GM19239 (cell line): ENCODE results near the gene KCNG1.

Source experiments
- DNase-seq: peaks from one replicate; pipeline ENCODE4 v3.0.0; 2011; ENCODE audit warnings: low spot score; ENCODE audit not compliant: insufficient read length
- FAIRE-seq: peaks from 2 replicates; lab custom pipeline; 2011; peaks lifted over from hg19 to GRCh38; lab: Jason Lieb, UNC

The KCNG1 gene

DNA sequence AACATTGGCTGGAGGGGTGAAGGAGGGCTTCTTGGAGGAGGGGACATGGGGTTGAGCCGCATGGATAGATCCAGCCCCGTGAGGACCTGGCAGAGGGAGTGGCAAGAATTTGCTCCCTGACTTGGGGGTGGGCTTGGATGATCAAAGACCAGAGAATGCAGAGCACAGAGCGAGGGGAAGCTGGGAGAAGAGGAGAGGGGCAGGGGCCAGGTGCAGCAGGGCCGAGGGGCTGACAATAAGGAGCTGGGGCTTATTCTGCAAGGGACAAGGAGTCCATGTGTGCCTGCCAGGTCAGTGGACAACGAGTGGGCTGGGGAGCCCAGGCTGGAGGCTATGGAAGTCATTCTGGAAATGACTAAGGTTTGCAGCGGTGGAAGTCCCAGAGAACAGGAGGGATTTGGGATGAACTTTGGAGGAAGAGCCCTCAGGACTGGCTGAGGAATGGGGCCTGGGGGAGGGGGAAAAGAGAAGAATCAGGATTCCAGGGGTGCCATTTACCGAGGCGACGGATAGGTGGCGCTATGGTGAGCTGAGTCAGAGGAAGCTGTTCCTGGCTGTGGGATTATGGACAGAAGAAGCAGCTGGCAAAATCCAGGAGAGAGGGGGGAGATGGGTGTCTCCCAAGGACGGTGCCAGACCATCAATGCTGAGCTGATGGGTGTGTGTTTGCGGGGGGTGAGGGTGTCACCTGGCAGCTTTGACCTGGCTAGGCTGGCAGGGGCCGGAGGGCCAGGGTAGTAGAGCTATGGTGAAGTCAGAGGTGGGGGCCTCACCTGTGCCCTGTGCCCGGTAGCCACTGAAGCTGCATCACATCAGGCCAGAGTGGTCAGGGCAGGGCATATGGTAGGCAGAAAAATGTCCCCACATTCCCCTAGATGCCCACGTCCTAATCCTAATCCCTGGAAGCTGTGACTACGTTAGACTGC, 7.8 kb downstream of the KCNG1 start:
- FAIRE-seq (no peak), DNase-seq (peak; percentile 39)

DNA sequence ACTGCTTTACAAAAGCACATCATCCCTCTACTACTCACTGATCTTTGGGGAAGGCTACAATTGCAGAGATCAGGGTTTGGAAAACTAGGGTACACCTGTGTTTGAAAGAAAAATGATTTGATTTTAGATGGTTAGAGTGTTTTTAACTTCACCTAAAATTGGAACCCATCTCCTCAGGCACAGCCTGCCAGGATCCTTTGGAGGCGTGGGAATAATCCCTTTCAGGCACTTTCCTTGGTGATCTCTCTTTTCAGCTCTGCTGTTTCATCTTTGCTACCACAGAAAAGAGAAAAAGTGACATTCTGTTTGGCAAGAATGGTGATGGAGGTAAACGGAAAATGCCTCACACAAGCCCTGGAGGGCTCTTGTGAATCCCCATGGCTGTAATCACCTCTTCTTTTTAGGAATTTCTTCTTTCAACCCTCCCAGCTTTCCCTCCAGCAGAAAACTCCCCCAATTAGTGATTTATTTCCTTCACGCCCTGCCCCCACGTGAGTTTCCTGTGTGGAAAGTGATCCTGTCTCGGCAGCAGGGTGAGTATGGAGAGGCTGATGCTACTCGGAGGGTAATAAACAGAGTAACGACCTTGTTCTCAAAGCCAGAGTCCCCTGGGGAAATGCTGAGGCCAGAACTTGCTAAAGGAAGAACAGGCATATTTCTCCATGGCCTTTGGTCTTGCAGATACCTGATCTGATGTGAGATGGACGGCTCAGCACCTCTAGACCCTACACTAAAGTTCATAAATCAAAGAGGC, 9.2 kb downstream of the KCNG1 start:
- DNase-seq (no peak), FAIRE-seq (no peak)

DNA sequence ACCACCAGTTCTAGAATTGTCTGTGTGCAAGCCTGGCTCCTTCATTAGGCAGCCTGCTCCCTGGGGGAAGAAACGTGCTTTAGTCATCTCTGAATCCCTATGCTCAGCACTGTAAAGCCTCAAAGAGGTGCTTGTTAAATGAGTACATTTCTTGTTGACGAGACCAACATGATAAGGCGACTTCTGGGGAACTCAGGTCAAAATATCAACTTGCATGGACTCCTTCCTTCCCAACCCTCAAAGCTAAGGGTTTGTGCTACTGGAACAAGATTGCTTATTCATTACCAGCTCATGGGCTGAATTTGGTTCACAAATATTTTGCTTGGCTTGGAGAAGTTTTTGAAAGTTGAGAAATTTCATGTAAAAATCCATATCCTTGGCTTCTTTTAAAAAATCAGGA, 10.6 kb downstream of the KCNG1 start:
- FAIRE-seq: no peak

DNA sequence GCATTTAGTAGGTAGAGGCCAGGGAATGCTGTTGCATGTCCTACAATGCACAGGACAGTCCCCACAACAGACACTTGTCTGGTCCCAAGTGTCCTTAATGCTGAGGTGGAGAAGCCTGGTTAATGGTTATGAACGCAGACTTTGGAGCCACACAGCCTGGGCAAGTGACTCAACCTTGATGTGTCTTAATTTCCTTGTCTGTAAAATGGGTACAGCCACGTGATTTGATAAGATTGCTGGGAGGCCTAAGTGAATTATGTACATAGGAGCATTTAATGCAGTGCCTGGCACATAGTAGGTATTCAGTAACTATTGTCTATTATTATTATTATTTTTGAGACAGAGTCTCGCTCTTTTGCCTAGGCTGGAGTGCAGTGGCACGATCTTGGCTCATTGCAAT, 11.4 kb downstream of the KCNG1 start:
- DNase-seq (no peak), FAIRE-seq (no peak)

More for the DNA sequence above, 10.6 kb downstream of the KCNG1 start:
- no peak for DNase-seq

DNA sequence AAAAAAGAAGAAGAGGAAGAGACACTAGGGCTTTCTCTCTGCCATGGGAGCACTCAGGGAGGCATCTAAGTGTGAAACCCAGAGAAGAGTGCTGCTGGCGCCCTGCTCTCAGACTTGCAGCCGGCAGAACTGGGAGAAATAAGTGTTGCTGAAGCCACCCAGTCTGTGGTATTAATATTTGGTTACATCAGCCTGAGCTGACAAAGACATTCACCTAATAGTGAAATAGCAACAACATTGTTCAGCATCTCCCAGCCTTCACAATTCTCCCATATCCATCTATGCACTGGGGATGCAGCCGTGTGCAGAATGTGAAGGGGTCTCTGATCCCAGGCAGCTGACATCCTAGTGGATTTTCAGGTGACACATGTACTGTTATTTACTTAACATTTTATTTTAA, 12.0 kb downstream of the KCNG1 start:
- no peak for DNase-seq
- FAIRE-seq: no peak

DNA sequence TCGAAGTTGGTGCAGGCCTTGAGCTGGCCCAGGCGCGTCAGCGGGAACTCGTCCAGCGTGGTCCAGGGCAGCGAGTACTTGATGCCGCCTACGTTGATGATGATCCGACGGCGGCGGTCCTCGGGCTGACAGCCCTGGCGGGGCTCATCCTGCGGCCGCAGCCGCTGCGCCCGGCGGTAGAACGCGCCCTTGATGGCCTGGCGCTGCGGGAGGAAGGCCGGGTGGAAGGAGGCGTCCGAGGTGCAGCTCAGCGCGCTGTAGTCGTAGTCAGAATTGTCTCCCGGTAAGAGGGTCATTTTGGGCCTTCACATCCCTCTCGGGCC, 12.9 kb downstream of the KCNG1 start:
- no peak for DNase-seq
- FAIRE-seq: no peak

DNA sequence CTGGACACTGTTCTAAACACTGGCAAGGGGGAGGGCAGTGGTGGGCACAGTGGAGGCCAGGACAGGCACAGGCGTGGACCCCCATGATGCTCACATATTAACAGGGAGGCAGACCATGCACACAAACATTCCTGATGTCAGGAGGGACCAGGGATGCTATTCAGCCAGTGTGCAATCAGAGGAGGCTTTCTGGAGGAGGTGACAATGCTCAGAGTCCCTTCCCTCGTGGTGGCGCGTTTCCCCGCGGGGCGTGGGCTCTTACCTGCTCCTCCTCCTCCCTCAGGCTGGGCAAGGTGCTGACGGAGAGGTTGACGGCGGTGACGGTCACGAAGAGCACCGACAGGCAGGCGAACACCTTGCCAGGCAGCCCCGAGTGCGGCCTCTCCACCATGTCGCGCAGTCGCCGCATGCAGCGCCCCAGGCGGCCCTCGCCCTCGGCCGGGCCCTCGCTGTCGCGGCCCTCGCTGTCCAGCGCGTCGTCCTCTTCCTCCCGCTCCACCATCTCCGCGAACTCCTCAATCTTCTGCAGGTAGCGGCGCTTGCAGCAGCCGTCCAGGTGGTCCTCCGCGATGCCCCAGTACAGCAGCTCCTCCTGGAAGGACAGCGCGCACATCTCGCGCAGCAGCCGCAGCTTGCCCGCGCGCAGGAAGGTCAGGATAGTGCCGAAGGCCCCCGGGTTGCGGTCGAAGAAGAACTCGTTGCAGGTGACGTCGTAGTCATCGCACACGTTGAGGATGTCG, 13.4 kb downstream of the KCNG1 start:
- DNase-seq (no peak), FAIRE-seq (no peak)

DNA sequence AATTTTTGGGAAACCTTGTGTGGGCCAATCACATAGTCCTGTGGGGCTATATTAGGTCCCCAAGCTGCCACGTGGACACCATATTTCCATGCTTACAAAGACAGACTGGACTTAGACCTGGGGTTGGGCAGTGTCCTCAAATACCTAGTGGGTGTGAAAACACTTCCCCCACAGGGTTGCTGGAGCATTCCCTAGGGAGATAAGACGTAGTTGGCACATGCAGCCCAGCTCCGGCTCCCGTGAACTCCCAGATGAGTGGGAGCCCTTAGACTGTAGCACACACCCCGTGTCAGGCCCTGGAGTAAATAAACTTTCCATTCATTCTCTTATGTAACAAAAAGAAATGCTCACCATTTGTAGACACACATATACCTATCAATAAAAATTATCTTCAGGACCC, 14.2 kb downstream of the KCNG1 start:
- DNase-seq: no peak
- FAIRE-seq: no peak

DNA sequence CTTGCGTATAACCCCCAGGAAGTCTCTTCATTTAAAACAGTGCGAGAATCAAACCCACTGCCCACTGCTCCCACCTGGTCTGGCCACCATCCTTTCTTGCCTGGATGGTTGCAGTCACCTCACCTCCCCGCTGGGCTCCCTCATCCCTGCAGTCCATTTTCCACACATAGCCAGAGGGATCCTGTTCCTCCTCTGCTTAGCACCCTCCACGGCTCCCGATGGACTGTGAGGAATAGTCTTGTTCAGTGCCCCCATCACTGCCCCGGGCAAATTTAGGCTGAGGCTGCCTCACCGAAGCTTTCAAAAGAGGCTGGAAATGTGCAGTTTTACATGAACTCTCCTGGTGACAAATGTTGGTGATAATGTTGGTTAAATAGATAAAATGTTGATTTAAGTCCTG, 17.7 kb downstream of the KCNG1 start:
- FAIRE-seq: no peak

DNA sequence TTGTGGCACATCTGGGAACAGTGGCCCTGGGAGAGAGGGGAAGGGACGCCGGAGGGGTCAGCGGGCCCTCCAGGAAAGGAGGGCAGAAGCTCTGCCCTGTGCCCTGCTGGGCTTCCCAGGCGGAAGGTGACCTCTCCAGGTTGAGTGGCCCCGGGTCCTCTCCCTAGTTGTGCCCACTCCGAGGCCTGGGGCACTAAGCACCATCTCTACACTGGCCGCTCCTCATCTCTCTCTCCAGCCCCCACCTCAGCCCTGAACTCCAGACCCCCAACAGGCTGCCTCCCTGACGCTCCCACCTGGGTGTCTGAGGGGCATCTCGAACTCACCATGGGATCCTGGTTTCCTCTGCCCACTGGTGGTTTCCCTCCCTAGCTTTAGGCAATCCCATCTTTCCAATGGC, 18.1 kb downstream of the KCNG1 start:
- FAIRE-seq (no peak), DNase-seq (no peak)

More for the DNA sequence above, 17.7 kb downstream of the KCNG1 start:
- DNase-seq: no peak

DNA sequence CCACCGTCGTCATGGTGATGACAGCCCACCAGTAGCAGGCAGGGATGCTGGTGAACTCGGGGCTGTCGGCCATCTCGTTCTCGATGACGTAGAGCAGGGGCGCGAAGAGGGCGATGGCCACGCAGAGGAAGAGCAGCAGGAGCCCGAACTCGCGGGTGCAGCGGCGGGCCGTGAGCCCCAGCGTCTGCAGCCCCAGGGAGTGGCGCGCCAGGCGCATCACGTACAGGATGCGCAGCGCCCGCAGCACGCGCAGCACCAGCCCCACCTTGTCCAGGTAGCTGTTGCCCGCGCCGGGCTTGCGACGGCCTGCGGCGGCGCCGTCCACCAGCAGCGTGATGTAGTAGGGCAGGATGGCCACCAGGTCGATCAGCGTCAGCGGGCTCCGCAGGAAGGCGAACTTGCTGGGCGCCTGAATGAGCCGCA, 18.6 kb downstream of the KCNG1 start:
- DNase-seq (no peak), FAIRE-seq (no peak)

DNA sequence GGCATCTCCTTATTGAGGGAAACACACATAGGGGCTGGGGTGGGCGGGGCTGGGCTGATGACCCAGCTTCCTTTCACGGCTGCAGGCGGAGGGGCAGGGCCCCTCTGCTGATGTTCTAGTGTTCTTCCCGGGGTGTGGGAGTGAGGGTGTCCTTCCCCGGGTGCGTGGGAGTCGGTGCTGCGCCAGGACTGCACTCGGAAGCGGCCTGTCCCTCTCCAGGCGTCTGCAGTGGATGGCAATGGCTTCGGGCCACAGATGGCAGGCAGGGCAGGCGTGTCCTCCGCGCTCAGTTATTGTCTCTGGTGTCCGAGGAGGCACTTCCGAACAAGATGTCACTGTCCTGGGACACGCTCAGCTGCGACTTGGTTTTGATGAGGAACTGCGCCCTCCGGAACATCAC, 19.2 kb downstream of the KCNG1 start:
- no peak for DNase-seq
- no peak for FAIRE-seq

DNA sequence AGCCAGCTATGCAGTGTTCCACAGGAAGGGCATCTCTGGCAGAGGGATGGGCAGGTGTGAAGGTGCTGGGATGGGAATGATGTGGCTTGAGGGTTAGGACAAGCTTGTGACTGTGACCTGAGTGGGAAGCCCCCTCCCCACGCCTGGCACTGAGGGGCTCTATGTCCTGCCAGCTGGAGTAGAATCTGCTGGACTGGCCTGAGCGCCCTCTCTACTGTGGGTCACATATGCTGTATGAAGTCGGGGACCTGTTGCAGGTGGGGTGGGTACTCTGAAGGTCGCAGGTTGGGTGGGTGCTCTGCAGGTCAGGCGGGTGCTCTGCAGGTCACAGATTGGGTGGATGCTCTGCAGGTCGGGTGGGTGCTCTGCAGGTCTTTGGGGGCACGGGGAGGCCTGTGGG, 20.3 kb downstream of the KCNG1 start:
- FAIRE-seq (no peak), DNase-seq (no peak)

DNA sequence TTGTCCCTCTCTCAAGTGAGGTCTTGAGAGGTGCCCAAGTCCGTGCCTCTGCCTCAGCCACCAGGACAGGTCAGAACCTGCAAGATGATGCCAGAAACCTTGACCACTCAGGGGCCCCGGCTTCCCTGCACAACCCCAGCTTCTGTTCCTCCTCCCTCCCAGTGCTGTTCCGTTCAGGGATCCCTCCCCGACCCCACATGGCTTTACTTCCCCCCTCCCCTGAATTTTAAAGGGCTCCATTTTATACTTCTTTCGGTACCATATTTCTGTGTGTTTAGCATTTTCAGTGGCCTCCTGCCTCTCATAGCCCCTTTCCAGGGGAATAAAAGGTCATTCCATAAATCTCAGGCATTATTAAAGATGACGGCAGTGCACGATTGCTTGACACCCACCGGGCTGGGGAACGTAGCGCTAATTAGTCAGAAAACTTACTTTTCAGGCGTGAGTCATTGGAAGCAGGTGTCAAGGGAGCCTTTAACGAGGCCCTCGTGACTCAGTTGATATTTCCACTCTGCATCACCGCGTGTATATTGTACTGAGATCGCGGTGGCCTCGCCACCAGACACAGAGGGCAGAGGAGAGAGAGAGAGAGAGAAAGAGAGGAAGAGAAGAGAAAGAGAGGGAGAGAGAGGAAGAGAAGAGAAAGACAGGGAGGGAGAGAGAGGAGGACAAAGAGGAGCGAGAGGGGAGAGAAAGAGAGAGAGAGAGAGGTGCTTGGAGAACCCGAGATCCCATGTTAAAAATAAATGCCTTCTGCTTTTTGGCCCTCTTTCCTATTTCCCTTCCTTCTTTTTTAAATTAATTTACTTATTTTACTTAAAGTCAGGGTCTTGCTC, 21.3 kb downstream of the KCNG1 start:
- DNase-seq (no peak), FAIRE-seq (no peak)

DNA sequence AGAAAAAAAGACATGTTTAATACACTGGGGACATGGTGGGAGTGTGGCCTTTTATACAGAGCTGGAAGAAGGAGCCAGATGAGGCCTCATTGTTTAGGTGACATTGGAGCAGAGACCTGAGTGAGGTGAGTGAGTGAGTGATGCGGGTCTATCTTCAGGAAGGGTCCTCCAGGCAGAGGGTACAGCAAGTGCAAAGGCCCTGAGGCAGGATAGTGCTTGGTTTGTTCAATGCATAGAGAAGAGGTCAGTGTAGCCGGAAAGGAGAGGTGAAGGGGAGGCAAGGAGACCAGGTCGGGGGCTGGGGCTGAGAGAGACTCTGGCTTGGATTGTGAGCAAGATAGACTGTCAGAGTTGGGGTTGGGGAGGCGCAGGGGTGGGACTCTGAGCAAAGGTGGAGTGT, 23.6 kb downstream of the KCNG1 start:
- no peak for FAIRE-seq
- no peak for DNase-seq

DNA sequence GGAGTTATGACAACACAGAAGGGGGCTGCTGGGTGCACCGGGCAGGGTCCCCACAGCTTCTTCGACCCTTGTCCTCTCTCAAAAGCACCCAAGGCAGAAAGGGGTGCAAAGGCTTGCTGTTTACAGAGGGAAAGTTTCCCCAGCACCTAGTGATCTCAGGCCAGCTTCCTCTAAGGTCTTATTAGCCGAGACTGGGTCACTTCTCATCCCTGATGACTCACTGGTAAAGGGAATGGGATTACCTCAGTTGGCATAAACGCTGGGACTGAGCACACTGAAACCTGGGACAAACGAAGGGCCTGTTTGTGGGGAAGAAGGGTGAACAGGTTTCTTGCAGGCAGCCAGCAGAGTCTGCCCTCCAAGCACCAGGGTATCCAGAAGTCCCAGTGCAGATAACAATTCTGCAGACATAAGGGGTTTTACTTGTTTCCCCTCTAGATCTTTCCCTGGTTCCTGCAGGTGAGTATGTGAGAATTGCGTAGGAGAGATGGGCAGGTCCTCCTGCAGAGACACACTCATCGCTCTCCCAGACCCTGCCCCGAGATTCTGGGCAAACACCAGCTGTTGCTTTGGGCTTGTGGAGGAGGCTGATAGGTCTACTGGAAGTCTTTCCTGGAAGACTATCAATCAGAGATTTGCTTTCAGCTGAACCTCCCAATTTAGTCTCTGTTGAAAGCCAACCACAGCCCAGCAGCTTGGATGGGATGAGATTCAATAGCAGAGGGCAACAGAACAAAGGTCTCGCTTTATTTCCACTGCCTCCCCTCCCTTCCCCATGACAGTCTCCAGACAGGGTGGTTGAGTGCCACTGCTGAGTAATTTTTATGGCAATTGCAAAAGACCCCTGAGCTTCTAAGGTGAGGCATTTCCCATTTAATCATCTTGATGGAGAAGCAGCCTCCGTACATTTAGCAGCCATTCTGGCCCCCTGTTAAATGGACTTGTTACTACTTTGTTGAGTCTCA, 25.7 kb downstream of the KCNG1 start:
- FAIRE-seq (no peak), DNase-seq (no peak)

DNA sequence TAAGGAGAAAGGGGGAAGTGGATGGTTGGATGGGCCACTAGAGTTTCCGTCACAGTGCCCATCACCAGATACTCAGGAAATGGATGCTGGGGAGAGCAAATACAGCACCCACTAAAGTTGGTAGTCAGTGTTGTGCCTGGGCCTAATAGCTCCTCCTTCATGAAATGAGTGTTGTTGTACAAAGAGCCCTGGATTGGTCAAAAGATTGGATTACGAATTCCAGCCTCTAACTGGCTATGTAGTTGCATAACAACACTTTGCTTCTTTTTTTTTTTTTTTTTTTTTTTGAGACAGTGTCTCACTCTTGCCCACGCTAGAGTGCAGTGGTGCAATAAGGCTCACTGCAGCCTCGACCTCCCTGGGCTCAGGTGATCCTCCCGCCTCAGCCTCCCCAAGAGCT, 27.4 kb downstream of the KCNG1 start:
- no peak for FAIRE-seq
- no peak for DNase-seq

DNA sequence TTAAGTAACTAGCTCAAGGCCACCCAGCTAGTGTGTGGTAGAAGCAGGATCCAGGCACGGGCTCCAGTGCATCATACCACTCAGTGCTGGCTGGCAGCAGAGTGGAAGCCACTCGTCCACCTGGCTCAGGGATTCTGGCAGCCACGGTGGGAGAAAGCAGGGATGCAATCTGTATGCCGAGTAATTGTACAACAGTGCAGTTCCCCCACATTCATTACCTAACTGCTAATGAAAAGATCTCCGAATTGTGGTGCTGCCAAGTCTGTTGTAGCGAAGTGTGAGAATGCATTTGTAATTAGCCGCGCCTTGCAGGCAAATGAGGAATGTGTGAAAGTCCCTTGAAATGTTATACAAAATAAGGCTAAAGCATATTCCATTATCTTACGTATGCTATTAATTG, 29.0 kb downstream of the KCNG1 start:
- DNase-seq (no peak), FAIRE-seq (no peak)
